IPS-15b (cell line): ENCODE measurements around the gene PRDM16.

Experiments used
- H3K27me3 ChIP-seq: one replicate; pipeline ENCODE4 v1.6.1; 2013; ENCODE audit warnings: low read length; ENCODE audit not compliant: control insufficient read depth, insufficient read depth
- H3K36me3 ChIP-seq: one replicate; pipeline ENCODE4 v1.6.1; 2013; ENCODE audit warnings: low read length; ENCODE audit not compliant: control insufficient read depth, insufficient read depth
- H3K4me1 ChIP-seq: one replicate; pipeline ENCODE4 v1.6.1; 2013; ENCODE audit warnings: mild to moderate bottlenecking, low read length; ENCODE audit not compliant: control insufficient read depth, insufficient read depth
- H3K4me3 ChIP-seq: one replicate; pipeline ENCODE4 v1.5.1; 2013; ENCODE audit warnings: low read depth, low read length
- H3K9ac ChIP-seq: one replicate; pipeline ENCODE4 v1.6.1; 2013; ENCODE audit warnings: low read depth, mild to moderate bottlenecking, low read length
- H3K9me3 ChIP-seq: one replicate; pipeline ENCODE4 v1.6.1; 2013; ENCODE audit warnings: mild to moderate bottlenecking, low read length; ENCODE audit not compliant: control insufficient read depth, insufficient read depth

Gene PRDM16

DNA sequence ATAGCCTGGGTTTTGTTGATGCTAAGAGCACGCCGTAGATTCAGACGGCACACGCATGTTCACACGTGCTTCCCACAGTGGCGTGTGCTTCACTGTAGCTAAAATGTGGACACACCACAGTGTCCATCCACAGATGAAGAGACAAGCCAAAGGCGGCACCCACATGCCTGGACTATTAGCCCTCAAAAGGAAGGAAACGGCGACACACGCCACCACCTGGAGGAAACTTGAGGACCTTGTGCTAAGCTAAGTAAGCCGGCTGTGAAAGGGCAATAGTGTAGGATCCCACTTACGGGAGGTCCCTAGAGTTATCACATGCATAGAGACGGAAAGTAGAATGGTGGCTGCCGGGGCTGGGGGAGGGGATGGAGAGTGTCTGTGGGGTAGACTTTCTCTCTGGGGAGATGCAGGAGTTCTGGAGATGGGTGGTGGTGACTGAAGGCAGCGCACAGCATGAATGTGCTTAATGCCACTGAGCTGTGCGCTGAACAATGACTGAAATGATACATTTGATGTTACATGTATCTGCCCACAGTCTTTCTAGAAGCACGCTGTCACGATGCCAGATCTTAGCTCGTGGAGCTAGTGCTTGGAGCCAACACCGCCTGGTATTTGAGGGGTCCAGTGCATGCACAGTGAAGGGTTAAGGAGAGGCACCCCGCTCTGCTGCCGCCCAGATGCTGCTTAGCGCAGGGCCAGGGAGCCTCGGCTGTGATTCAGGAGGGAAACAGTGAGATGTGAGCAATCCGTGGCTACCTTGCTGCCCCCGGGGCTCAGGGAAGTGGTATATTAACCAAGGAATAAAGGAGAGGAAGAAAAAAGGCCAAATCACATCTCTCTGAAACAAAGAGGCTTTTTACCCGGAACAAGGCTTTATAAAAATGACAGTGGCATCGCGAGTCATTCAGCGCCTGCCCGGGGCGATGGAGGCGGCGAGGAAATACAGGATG lies 103.7 kb downstream of the PRDM16 start:
- H3K9ac ChIP-seq = no peak overlapping the region
- H3K4me3 ChIP-seq = no peak overlapping the region
- H3K36me3 ChIP-seq = peaks cover 2% of the 10 kb centered on the region
- no peaks in the 10 kb centered on the region for H3K4me1 ChIP-seq
- no peaks in the 10 kb centered on the region for H3K27me3 ChIP-seq
- H3K9me3 ChIP-seq = no peaks in the 10 kb centered on the region

GRCh38 chr1:3173381-3173980 lies 104.5 kb downstream of the PRDM16 start:
- H3K36me3 ChIP-seq = peaks cover 2% of the 10 kb centered on the region
- no peaks in the 10 kb centered on the region for H3K4me1 ChIP-seq
- H3K9me3 ChIP-seq = no peaks in the 10 kb centered on the region
- H3K4me3 ChIP-seq = no peak overlapping the region
- no peaks in the 10 kb centered on the region for H3K27me3 ChIP-seq
- no peak overlapping the region for H3K9ac ChIP-seq

DNA sequence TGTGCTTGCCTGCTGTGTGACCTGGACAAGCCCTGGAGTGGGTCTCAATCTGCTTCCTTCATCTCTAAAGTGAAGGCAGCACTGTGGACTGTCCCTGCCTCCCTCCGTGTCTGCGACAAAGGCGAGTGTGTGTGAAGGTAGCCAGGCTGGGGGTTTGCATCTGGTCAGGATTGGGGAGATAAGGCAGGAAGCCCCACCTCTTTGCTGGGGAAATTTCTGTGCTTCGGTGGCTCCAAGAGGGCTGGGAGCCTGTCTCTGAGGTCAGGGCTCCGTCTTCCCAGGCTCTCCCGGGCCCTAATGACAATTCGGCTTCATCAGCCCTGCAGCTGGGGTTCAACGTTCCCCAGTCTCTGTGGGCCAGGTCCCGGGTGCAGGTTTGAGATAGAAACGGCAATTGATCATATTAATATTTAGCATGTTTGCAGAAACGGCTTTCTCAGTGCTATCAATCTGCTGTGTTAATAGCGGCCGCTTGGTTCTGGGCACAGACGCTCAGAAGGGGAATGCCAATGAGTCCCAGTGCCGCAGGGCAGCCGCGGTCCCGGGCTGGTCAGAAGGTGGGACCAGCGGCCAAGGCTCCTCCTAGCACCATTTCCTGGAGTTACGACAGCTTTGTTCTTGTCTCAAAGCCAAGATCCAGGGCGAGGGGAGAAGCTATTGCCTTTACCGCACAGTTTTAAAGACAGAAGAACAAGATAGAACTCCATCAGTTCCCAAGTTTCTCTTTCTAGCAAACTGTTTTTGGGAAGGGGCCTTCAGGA lies 105.7 kb downstream of the PRDM16 start:
- H3K27me3 ChIP-seq = no peaks in the 10 kb centered on the region
- H3K4me1 ChIP-seq = no peaks in the 10 kb centered on the region
- H3K36me3 ChIP-seq = peaks cover 2% of the 10 kb centered on the region
- no peak overlapping the region for H3K4me3 ChIP-seq
- H3K9ac ChIP-seq = no peak overlapping the region
- H3K9me3 ChIP-seq = no peaks in the 10 kb centered on the region

DNA sequence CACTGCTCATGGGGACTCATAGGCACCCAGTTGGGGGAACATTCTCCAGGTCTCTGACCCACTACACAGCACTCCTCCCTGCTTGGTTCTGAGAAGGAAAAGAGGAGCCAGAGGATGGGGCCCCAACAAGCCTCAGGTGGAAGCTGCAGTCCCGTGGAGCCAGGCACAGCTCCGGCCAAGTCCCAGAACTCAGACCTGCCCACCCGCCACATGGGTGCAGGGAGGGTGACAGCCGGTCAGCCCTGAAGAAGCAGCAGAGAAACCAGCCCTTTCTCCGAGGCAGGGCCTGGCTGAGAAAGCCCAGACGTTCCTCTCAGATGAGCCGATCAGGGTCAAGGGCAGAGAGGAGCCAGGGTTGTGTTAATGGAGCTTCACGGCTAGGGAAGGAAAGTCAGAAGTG lies 106.5 kb downstream of the PRDM16 start:
- H3K4me3 ChIP-seq = no peak overlapping the region
- no peaks in the 10 kb centered on the region for H3K4me1 ChIP-seq
- H3K36me3 ChIP-seq = no peaks in the 10 kb centered on the region
- no peak overlapping the region for H3K9ac ChIP-seq
- no peaks in the 10 kb centered on the region for H3K9me3 ChIP-seq
- H3K27me3 ChIP-seq = no peaks in the 10 kb centered on the region

DNA sequence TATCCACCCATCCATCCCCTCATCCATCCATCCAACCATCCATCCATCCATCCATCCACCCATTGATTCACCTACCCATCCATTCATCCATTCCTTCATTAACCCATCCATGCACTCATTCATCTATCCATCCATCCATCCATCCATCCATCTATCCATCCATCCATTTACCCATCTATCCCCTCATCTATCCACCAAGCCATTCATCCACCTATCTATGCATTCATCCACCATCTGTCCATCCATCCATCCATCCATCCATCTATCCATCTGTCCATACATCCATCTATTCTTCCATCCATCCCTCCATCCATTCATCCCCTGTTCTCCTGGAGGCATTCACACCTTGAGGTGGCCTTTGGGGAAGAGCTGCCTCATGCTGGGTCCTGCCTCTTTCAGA lies 107.0 kb downstream of the PRDM16 start:
- no peak overlapping the region for H3K9ac ChIP-seq
- no peaks in the 10 kb centered on the region for H3K4me1 ChIP-seq
- H3K9me3 ChIP-seq = peaks cover 2% of the 10 kb centered on the region
- H3K27me3 ChIP-seq = no peaks in the 10 kb centered on the region
- no peaks in the 10 kb centered on the region for H3K36me3 ChIP-seq
- H3K4me3 ChIP-seq = no peak overlapping the region

DNA sequence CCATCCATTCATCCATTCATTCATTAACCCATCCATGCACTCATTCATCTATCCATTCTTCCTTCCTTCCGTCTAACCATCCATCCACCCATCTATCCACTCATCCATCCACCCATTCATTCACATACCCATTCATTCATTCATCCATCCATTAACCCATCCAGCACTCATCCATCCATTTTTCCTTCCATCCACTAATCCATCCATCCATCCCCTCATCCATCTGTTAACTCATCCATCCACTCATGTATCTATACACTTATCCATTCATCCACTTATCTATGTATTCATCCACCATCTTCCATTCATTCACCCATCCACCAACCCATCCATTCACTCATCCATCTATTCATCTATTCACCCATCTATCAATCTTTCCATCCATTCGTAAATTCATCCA lies 107.8 kb downstream of the PRDM16 start:
- Histone ChIP-seq H3K9ac (no peak overlapping the region), H3K4me3 (no peak overlapping the region), H3K36me3 (no peaks in the 10 kb centered on the region), H3K4me1 (no peaks in the 10 kb centered on the region), H3K9me3 (peaks cover 5% of the 10 kb centered on the region), H3K27me3 (no peaks in the 10 kb centered on the region)

GRCh38 chr1:3178279-3178678 lies 109.3 kb downstream of the PRDM16 start:
- Histone ChIP-seq H3K4me1 (no peaks in the 10 kb centered on the region), H3K4me3 (no peak overlapping the region), H3K36me3 (no peaks in the 10 kb centered on the region), H3K27me3 (no peaks in the 10 kb centered on the region), H3K9ac (no peak overlapping the region), H3K9me3 (peaks cover 5% of the 10 kb centered on the region)

DNA sequence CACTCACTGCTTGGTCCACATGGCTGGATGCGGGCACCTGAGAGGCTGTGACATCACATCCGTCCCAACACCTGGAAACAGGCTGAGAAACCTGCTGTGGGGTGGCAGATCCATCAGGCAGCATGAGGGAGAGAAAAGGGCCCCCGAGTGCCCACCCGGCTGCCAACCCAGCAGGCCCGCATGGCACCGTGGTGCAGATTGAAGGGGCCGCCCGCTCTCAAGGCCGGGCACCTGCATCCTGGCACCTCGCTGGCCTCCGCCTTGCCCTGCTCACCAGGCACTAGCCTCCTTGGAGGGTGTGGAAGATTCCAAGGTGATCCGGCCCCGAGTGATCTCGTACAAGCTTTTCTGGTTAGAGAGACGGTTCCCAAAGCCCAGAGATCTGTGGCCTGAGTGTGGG lies 110.5 kb downstream of the PRDM16 start:
- Histone ChIP-seq H3K27me3 (no peaks in the 10 kb centered on the region), H3K36me3 (no peaks in the 10 kb centered on the region), H3K4me3 (no peak overlapping the region), H3K4me1 (no peaks in the 10 kb centered on the region), H3K9me3 (peaks cover 5% of the 10 kb centered on the region), H3K9ac (no peak overlapping the region)

DNA sequence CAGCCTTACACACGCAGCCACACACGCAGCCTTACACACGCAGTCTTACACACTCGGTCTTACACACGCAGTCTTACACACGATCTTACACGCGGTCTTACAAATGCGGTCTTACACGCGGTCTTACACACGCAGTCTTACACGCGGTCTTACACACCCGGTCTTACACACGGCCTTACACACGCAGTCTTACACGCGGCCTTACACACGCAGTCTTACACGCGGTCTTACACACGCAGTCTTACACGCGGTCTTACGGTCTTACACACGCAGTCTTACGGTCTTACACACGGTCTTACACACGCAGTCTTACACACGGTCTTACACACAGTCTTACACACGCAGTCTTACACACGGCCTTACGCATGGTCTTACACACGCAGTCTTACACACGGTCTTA lies 111.9 kb downstream of the PRDM16 start:
- Histone ChIP-seq H3K36me3 (no peaks in the 10 kb centered on the region), H3K27me3 (no peaks in the 10 kb centered on the region), H3K4me3 (no peak overlapping the region), H3K9ac (no peak overlapping the region), H3K9me3 (peaks cover 5% of the 10 kb centered on the region), H3K4me1 (no peaks in the 10 kb centered on the region)

DNA sequence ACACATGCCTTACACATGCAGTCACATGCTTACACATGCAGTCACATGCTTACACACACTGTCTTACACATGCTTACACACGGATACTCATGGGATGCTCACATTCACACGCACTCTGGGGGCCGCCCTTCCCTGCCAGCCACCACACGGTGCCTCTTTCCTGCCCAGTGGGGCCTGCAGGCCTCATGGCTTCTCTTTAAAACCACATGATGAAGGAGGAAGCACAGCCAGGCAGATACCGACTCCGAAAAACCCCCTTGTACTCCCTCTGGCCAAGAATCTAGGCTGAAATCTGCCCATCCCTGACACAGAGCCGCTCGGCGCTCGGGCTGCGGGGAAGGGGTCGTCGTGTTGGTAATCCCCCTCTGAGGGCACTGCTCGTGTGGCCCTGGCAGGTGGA lies 113.0 kb downstream of the PRDM16 start:
- no peak overlapping the region for H3K9ac ChIP-seq

DNA sequence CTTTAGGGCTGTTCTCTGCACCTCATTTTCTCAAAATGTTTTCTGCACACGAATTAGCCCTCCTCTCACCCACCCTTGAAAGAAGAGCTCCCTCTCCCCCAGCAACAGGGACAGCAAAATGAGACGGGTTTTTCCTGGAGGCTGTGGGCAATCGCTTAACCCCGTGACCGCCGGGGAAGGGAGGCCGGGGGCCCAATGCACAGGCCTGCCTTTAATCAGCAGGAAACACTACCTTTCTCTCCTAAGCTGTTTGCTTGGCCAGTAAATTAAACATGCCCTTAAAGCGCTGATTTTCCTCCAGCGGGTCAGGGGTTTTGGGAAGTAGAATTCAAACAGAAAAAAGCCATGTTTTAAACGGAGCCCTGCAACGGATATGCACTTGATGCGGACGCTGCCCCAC lies 114.4 kb downstream of the PRDM16 start:
- Histone ChIP-seq H3K9me3 (peaks cover 5% of the 10 kb centered on the region), H3K36me3 (no peaks in the 10 kb centered on the region), H3K4me1 (no peaks in the 10 kb centered on the region), H3K9ac (no peak overlapping the region), H3K4me3 (no peak overlapping the region), H3K27me3 (no peaks in the 10 kb centered on the region)

More for the DNA sequence above, 113.0 kb downstream of the PRDM16 start:
- Histone ChIP-seq H3K9me3 (peaks cover 5% of the 10 kb centered on the region), H3K27me3 (no peaks in the 10 kb centered on the region), H3K4me1 (no peaks in the 10 kb centered on the region), H3K4me3 (no peak overlapping the region), H3K36me3 (no peaks in the 10 kb centered on the region)
